WTC11 (cell line): ENCODE data around the gene SLAIN1. TPM values are rescaled to one million over a fixed set of nuclear protein-coding genes. Genes with fewer than 3 reads are reported as not detected.

ENCODE experiments used
- ATAC-seq: fragments of 200-7000 bp; cut with Tn5 transposase; 2 replicates; pipeline ENCODE4 v1.10.0; 2021; ENCODE audit warnings: mild to moderate bottlenecking, moderate library complexity
- CTCF ChIA-PET: fragments of 300-600 bp; sonication (Branson Sonifier 250); formaldehyde crosslinking; loops from one replicate; lab custom pipeline; 2021; ENCODE audit warnings: antibody characterized with exemption; lab: Charles Lee
- POLR2A ChIA-PET: fragments of 350-600 bp; sonication (Branson Sonifier 250); formaldehyde crosslinking; loops from one replicate; lab custom pipeline; 2021; ENCODE audit warnings: antibody characterized with exemption; lab: Charles Lee
- DNase-seq: peaks from one replicate; pipeline ENCODE4 v3.0.0; 2021; ENCODE audit warnings: low spot score
- H3K27ac Mint-ChIP-seq: 2 replicates; pipeline ENCODE4 v1.8.0; 2021; ENCODE audit warnings: mixed read lengths
- H3K27me3 Mint-ChIP-seq: 2 replicates; pipeline ENCODE4 v1.8.0; 2021; ENCODE audit warnings: low read depth, mild to moderate bottlenecking, moderate library complexity, mixed read lengths
- H3K36me3 Mint-ChIP-seq: 2 replicates; pipeline ENCODE4 v1.8.0; 2021; ENCODE audit warnings: mixed read lengths
- H3K4me1 Mint-ChIP-seq: 2 replicates; pipeline ENCODE4 v1.8.0; 2022; ENCODE audit warnings: mixed read lengths
- H3K4me3 Mint-ChIP-seq: 2 replicates; pipeline ENCODE4 v1.8.0; 2021; ENCODE audit warnings: mild to moderate bottlenecking, moderate library complexity, mixed read lengths
- H3K9me3 Mint-ChIP-seq: 2 replicates; pipeline ENCODE4 v1.8.0; 2021; ENCODE audit warnings: mixed read lengths
- ARID4B ChIP-seq: sonication (generic); formaldehyde crosslinking; IDR thresholded peaks from 2 replicates; pipeline ENCODE4 v1.8.0; 2023; ENCODE audit warnings: missing genetic modification reagents, mild to moderate bottlenecking, borderline replicate concordance
- ATF2 ChIP-seq: sonication (generic); formaldehyde crosslinking; IDR thresholded peaks from 2 replicates; pipeline ENCODE4 v1.8.1; 2022; ENCODE audit warnings: low read depth, missing genetic modification reagents, borderline replicate concordance
- CREB1 ChIP-seq: sonication (generic); formaldehyde crosslinking; IDR thresholded peaks from 2 replicates; pipeline ENCODE4 v1.8.0; 2023; ENCODE audit warnings: mild to moderate bottlenecking, missing genetic modification reagents
- CREM ChIP-seq: sonication (generic); formaldehyde crosslinking; IDR thresholded peaks from 2 replicates; pipeline ENCODE4 v1.8.1; 2022; ENCODE audit warnings: mild to moderate bottlenecking, missing genetic modification reagents, moderate library complexity
- ERG ChIP-seq: fragments of 250-450 bp; sonication (Bioruptor Pico); IDR thresholded peaks from 2 replicates; pipeline ENCODE4 v1.8.0; 2021; ENCODE audit warnings: mild to moderate bottlenecking
- FOXK1 ChIP-seq: sonication (generic); formaldehyde crosslinking; IDR thresholded peaks from 2 replicates; pipeline ENCODE4 v1.8.0; 2022; ENCODE audit warnings: mild to moderate bottlenecking, moderate library complexity, missing genetic modification reagents
- IRF2 ChIP-seq: sonication (generic); formaldehyde crosslinking; IDR thresholded peaks from 2 replicates; pipeline ENCODE4 v1.8.0; 2022; ENCODE audit warnings: low read depth, missing genetic modification reagents, borderline replicate concordance
- MXD4 ChIP-seq: fragments of 250-450 bp; sonication (Bioruptor Pico); IDR thresholded peaks from 2 replicates; pipeline ENCODE4 v1.8.0; 2021; ENCODE audit warnings: mild to moderate bottlenecking, moderate library complexity, borderline replicate concordance
- MYBL2 ChIP-seq: sonication (generic); formaldehyde crosslinking; IDR thresholded peaks from 2 replicates; pipeline ENCODE4 v1.8.1; 2023; ENCODE audit warnings: mild to moderate bottlenecking, moderate library complexity, missing genetic modification reagents
- PRDM15 ChIP-seq: sonication (generic); formaldehyde crosslinking; IDR thresholded peaks from 2 replicates; pipeline ENCODE4 v1.8.0; 2022; ENCODE audit warnings: missing genetic modification reagents
- PREB ChIP-seq: sonication (generic); formaldehyde crosslinking; IDR thresholded peaks from 2 replicates; pipeline ENCODE4 v1.8.1; 2022; ENCODE audit warnings: mild to moderate bottlenecking, missing genetic modification reagents, moderate library complexity, borderline replicate concordance
- PRRX2 ChIP-seq: fragments of 250-450 bp; sonication (Bioruptor Pico); IDR thresholded peaks from 2 replicates; pipeline ENCODE4 v1.8.0; 2021; ENCODE audit warnings: mild to moderate bottlenecking
- RORB ChIP-seq: fragments of 250-450 bp; sonication (Bioruptor Pico); IDR thresholded peaks from 2 replicates; pipeline ENCODE4 v1.9.0; 2021; ENCODE audit warnings: mild to moderate bottlenecking
- ZNF121 ChIP-seq: sonication (generic); formaldehyde crosslinking; IDR thresholded peaks from 2 replicates; pipeline ENCODE4 v1.8.0; 2023; ENCODE audit warnings: missing genetic modification reagents
- ZNF138 ChIP-seq: sonication (generic); formaldehyde crosslinking; conservative IDR thresholded peaks from 2 replicates; pipeline ENCODE4 v1.8.1; 2022; ENCODE audit warnings: mild to moderate bottlenecking, moderate library complexity, missing genetic modification reagents
- ZNF232 ChIP-seq: sonication (generic); formaldehyde crosslinking; IDR thresholded peaks from 2 replicates; pipeline ENCODE4 v1.8.0; 2022; ENCODE audit warnings: mild to moderate bottlenecking, missing genetic modification reagents
- ZNF532 ChIP-seq: fragments of 250-450 bp; sonication (Bioruptor Pico); IDR thresholded peaks from 2 replicates; pipeline ENCODE4 v1.9.0; 2021; ENCODE audit warnings: mild to moderate bottlenecking, borderline replicate concordance
- total RNA-seq: library from RNA; stranded (reverse); gene quantifications from 3 replicates; pipeline ENCODE4 v1.2.3, GENCODE V29; 2021

Gene SLAIN1
- total RNA-seq, 1 experiment from 2014 or later: 29.7 TPM

- CTCF ChIA-PET: interaction anchor here (2.3 to 2.9 kb wide), 2 partner anchors 10 to 103 kb away, joined by 6 to 12 read pairs; no protein-coding TSS in a partner anchor
- Mint-ChIP-seq H3K27ac (no peak overlapping the region), H3K4me1 (peaks cover 38% of the 10 kb centered on the region), H3K9me3 (no peaks in the 10 kb centered on the region), H3K27me3 (peaks cover 7% of the 10 kb centered on the region), H3K4me3 (peak overlapping the region; percentile 83), H3K36me3 (no peaks in the 10 kb centered on the region)
- POLR2A ChIA-PET: no interaction called here
- DNase-seq (no peak), ATAC-seq (no peak)
- TF ChIP-seq PRDM15 (CRISPR knock-in tag): peak; percentile 82
- no peak for TF ChIP-seq RORB
- TF ChIP-seq ARID4B: no peak
- TF ChIP-seq IRF2: no peak
- no peak for TF ChIP-seq ERG (CRISPR knock-in tag)
- no peak for TF ChIP-seq CREB1
Measured at GRCh38 chr13:77696006-77696878, 1.2 kb upstream of the SLAIN1 start.

- peak overlapping the region; percentile 91 for H3K27ac Mint-ChIP-seq
- ChIA-PET POLR2A (interaction anchor here (0.9 kb wide), 1 partner anchor 27 kb away, joined by 3 read pairs; no protein-coding TSS in a partner anchor), CTCF (interaction anchor here (2.3 to 2.9 kb wide), 2 partner anchors 9 to 104 kb away, joined by 6 to 12 read pairs; no protein-coding TSS in a partner anchor)
- ATAC-seq (peak; percentile 0), DNase-seq (no peak)
- H3K27me3 Mint-ChIP-seq: peaks cover 7% of the 10 kb centered on the region
- H3K9me3 Mint-ChIP-seq: peaks cover under 1% of the 10 kb centered on the region; the same call in 1 of the 2 replicates
- peaks cover under 1% of the 10 kb centered on the region; the same call in 1 of the 2 replicates for H3K36me3 Mint-ChIP-seq
- peak overlapping the region; percentile 83 for H3K4me3 Mint-ChIP-seq
- peaks cover 38% of the 10 kb centered on the region for H3K4me1 Mint-ChIP-seq
- TF ChIP-seq RORB (no peak), ZNF532 (no peak), ZNF138 (no peak), MXD4 (CRISPR knock-in tag) (no peak), ATF2 (CRISPR knock-in tag) (no peak), ZNF121 (CRISPR knock-in tag) (no peak), FOXK1 (no peak), PRRX2 (CRISPR knock-in tag) (no peak), PREB (CRISPR knock-in tag) (no peak), ZNF232 (CRISPR knock-in tag) (no peak), IRF2 (no peak), CREM (no peak), MYBL2 (no peak)
Measured at GRCh38 chr13:77696879-77697216, 639 bp upstream of the SLAIN1 start.
